SK-N-SH treated with all-trans-retinoic acid at 6 μM for 48 hours (cell line): ENCODE results near the gene MAPK12.
A peak's percentile ranks its signal among the peaks of the same experiment; 100 is the strongest.

Experiments used
- ATAC-seq: fragments of 200-7000 bp; cut with Tn5 transposase; 3 replicates; pipeline ENCODE4 v1.9.1; 2020; ENCODE audit warnings: mild to moderate bottlenecking, moderate library complexity
- ARNTL ChIP-seq: fragments of 450-650 bp; formaldehyde crosslinking; IDR thresholded peaks from 2 replicates; pipeline ENCODE4 v1.5.0; 2020; ENCODE audit warnings: low read depth, mild to moderate bottlenecking, moderate library complexity, borderline replicate concordance
- BACH2 ChIP-seq: fragments of 250-450 bp; sonication (Bioruptor Pico); IDR thresholded peaks from 2 replicates; pipeline ENCODE4 v1.9.0; 2021; ENCODE audit warnings: mild to moderate bottlenecking, borderline replicate concordance
- CSDC2 ChIP-seq: fragments of 250-450 bp; sonication (Bioruptor Pico); IDR thresholded peaks from 2 replicates; pipeline ENCODE4 v1.5.0; 2020; ENCODE audit warnings: mild to moderate bottlenecking, moderate library complexity
- ESRRG ChIP-seq: fragments of 250-450 bp; sonication (Bioruptor Pico); IDR thresholded peaks from 2 replicates; pipeline ENCODE4 v1.6.1; 2021; ENCODE audit warnings: mild to moderate bottlenecking
- ISL1 ChIP-seq: fragments of 250-450 bp; sonication (Bioruptor Pico); IDR thresholded peaks from 2 replicates; pipeline ENCODE4 v2.1.2; 2022; ENCODE audit warnings: mild to moderate bottlenecking, moderate library complexity
- OSR1 ChIP-seq: fragments of 250-450 bp; sonication (Bioruptor Pico); IDR thresholded peaks from 2 replicates; pipeline ENCODE4 v1.8.0; 2022; ENCODE audit warnings: moderate library complexity, mild to moderate bottlenecking, inconsistent platforms
- PPARA ChIP-seq: fragments of 250-450 bp; sonication (Bioruptor Pico); IDR thresholded peaks from 2 replicates; pipeline ENCODE4 v1.5.0; 2020; ENCODE audit warnings: mild to moderate bottlenecking, borderline replicate concordance
- RARB ChIP-seq: fragments of 250-450 bp; sonication (Bioruptor Pico); IDR thresholded peaks from 2 replicates; pipeline ENCODE4 v1.8.0; 2021; ENCODE audit warnings: mild to moderate bottlenecking, moderate library complexity
- SNAI2 ChIP-seq: fragments of 250-450 bp; sonication (Bioruptor Pico); IDR thresholded peaks from 2 replicates; pipeline ENCODE4 v1.5.0; 2020; ENCODE audit warnings: mild to moderate bottlenecking, moderate library complexity
- TCF4 ChIP-seq: fragments of 250-450 bp; sonication (Bioruptor Pico); IDR thresholded peaks from 2 replicates; pipeline ENCODE4 v1.8.0; 2021; ENCODE audit warnings: mild to moderate bottlenecking, moderate library complexity, borderline replicate concordance
- TOX ChIP-seq: fragments of 250-450 bp; sonication (Bioruptor Pico); IDR thresholded peaks from 2 replicates; pipeline ENCODE4 v1.8.0; 2021; ENCODE audit warnings: mild to moderate bottlenecking, moderate library complexity, borderline replicate concordance
- TSHZ2 ChIP-seq: fragments of 250-450 bp; sonication (Bioruptor Pico); IDR thresholded peaks from 2 replicates; pipeline ENCODE4 v1.5.0; 2020; ENCODE audit warnings: mild to moderate bottlenecking, moderate library complexity
- ZC3H10 ChIP-seq: fragments of 250-450 bp; sonication (Bioruptor Pico); IDR thresholded peaks from 2 replicates; pipeline ENCODE4 v1.5.1; 2021; ENCODE audit warnings: mild to moderate bottlenecking, moderate library complexity
- ZFP3 ChIP-seq: fragments of 250-450 bp; sonication (Bioruptor Pico); IDR thresholded peaks from 2 replicates; pipeline ENCODE4 v1.5.0; 2020; ENCODE audit warnings: mild to moderate bottlenecking, moderate library complexity
- ZFP30 ChIP-seq: fragments of 450-650 bp; formaldehyde crosslinking; IDR thresholded peaks from 2 replicates; pipeline ENCODE4 v1.5.0; 2022; ENCODE audit warnings: mild to moderate bottlenecking, moderate library complexity
- ZNF70 ChIP-seq: fragments of 450-650 bp; formaldehyde crosslinking; IDR thresholded peaks from 2 replicates; pipeline ENCODE4 v1.5.0; 2020; ENCODE audit warnings: mild to moderate bottlenecking, moderate library complexity
- ZNF8 ChIP-seq: fragments of 450-650 bp; formaldehyde crosslinking; IDR thresholded peaks from 2 replicates; pipeline ENCODE4 v1.5.0; 2020; ENCODE audit warnings: mild to moderate bottlenecking, moderate library complexity
- TF ChIP-seq, protein P1 (sequence below): fragments of 250-450 bp; sonication (Bioruptor Pico); IDR thresholded peaks from 2 replicates; pipeline ENCODE4 v1.8.0; 2020; ENCODE audit warnings: mild to moderate bottlenecking, moderate library complexity, borderline replicate concordance
- TF ChIP-seq, protein P2 (sequence below): fragments of 250-450 bp; sonication (Bioruptor Pico); IDR thresholded peaks from 2 replicates; pipeline ENCODE4 v1.5.1; 2020; ENCODE audit warnings: low read depth, mild to moderate bottlenecking, moderate library complexity
- TF ChIP-seq, protein P3 (sequence below): fragments of 250-450 bp; sonication (Bioruptor Pico); IDR thresholded peaks from 2 replicates; pipeline ENCODE4 v1.8.0; 2021; ENCODE audit warnings: low read depth, mild to moderate bottlenecking, moderate library complexity, borderline replicate concordance
- TF ChIP-seq, protein P4 (sequence below): fragments of 250-450 bp; sonication (Bioruptor Pico); IDR thresholded peaks from 2 replicates; pipeline ENCODE4 v1.5.1; 2021; ENCODE audit warnings: mild to moderate bottlenecking, moderate library complexity

Gene MAPK12

DNA sequence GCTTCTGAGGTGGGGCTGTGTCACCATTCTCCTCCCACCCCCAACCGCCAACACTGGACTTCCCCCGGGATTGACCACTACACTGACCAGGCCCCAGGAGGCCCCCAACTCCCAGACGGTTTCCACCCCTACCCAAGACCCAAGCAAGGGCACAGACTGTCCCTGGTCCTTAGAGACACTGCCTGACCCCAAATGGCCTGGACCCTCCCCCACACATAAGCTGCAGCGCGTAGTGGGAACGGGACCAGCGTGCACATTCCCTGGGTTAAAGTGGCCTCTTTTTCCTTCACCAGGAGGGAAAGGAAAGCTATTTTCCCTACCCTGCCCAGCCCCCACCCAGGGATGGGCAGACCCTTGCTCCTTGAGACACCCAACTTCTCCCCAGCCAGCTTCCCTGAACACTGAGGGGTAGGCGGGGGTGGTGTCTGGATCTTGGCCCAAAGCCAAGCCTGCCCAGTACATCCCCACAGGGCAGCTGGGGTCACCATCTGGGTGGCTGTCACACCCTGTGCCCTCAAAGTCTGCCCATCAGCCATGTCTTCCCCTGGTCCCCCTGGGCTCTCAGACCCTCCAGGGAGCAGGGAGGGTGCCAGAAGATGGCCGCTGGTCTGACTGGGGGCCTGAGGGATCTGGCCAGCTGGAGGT, 1.6 kb upstream of the MAPK12 start:
- no peak for TF ChIP-seq ZNF8 (CRISPR knock-in tag)
- no peak for TF ChIP-seq TCF4 (CRISPR knock-in tag)
- TF ChIP-seq ZFP3, result no peak
- TF ChIP-seq, protein P1, sequence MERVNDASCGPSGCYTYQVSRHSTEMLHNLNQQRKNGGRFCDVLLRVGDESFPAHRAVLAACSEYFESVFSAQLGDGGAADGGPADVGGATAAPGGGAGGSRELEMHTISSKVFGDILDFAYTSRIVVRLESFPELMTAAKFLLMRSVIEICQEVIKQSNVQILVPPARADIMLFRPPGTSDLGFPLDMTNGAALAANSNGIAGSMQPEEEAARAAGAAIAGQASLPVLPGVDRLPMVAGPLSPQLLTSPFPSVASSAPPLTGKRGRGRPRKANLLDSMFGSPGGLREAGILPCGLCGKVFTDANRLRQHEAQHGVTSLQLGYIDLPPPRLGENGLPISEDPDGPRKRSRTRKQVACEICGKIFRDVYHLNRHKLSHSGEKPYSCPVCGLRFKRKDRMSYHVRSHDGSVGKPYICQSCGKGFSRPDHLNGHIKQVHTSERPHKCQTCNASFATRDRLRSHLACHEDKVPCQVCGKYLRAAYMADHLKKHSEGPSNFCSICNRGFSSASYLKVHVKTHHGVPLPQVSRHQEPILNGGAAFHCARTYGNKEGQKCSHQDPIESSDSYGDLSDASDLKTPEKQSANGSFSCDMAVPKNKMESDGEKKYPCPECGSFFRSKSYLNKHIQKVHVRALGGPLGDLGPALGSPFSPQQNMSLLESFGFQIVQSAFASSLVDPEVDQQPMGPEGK, result no peak
- no peak for TF ChIP-seq OSR1
- no peak for TF ChIP-seq ZFP30
- TF ChIP-seq, protein P2, sequence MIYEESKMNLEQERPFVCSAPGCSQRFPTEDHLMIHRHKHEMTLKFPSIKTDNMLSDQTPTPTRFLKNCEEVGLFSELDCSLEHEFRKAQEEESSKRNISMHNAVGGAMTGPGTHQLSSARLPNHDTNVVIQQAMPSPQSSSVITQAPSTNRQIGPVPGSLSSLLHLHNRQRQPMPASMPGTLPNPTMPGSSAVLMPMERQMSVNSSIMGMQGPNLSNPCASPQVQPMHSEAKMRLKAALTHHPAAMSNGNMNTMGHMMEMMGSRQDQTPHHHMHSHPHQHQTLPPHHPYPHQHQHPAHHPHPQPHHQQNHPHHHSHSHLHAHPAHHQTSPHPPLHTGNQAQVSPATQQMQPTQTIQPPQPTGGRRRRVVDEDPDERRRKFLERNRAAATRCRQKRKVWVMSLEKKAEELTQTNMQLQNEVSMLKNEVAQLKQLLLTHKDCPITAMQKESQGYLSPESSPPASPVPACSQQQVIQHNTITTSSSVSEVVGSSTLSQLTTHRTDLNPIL (CRISPR knock-in tag), result no peak
- ATAC-seq, result no peak

- no peak for TF ChIP-seq SNAI2
- no peak for TF ChIP-seq RARB (CRISPR knock-in tag)
- TF ChIP-seq, protein P1, result no peak
- no peak for TF ChIP-seq BACH2 (CRISPR knock-in tag)
- no peak for TF ChIP-seq OSR1
- no peak for TF ChIP-seq ARNTL (CRISPR knock-in tag)
- TF ChIP-seq TCF4 (CRISPR knock-in tag), result no peak
- ATAC-seq, result peak; percentile 29
These were observed 1.0 kb upstream of the MAPK12 start for GRCh38 chr22:50262460-50262911.

DNA sequence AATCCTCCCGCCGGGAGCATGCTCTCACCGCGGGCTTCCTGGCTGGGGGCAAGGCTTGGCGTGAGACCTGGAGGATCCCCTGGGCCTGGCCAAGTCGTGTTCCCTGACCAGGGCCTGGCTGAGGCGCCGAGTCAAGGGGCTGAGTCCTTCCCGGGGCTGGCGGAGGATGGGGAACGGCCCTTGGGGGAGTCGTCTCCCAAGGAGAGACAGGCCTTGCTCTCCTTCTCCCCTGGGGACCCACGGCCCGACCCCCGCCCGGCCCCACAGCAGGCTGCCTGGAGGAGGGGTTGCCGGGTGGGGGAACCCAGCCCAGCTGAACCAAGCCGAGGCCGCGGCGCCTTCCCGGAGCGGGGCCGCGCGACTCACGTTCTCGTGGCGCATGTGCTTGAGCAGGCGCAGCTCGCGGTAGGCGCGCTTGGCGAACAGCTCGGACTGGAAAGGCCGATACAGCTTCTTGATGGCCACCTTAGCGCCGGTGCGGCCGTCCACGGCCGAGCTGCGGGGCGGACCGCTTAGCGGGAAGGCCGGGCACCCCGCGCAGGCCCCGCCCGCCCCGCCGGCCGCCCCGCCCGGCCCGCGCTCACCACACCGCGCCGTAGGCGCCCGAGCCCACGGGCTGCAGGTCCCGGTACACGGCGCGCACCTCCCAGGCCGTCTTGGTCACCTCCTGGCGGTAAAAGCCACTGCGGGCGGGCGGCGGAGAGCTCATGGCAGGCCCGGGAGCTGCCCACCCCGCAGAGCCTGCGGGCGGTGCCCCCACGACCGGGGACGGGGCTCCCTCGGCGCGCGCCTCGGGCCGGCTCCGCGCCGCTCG, 475 bp downstream of the MAPK12 start:
- peak; percentile 68 for ATAC-seq
- TF ChIP-seq ZNF8 (CRISPR knock-in tag) (no peak), TOX (no peak), CSDC2 (no peak), ESRRG (no peak), BACH2 (CRISPR knock-in tag) (no peak), SNAI2 (no peak), TCF4 (CRISPR knock-in tag) (no peak), PPARA (CRISPR knock-in tag) (no peak), ZC3H10 (CRISPR knock-in tag) (no peak), ZNF70 (CRISPR knock-in tag) (no peak), ZFP3 (no peak), ARNTL (CRISPR knock-in tag) (no peak), ISL1 (no peak), TSHZ2 (CRISPR knock-in tag) (no peak)
- TF ChIP-seq, protein P3, sequence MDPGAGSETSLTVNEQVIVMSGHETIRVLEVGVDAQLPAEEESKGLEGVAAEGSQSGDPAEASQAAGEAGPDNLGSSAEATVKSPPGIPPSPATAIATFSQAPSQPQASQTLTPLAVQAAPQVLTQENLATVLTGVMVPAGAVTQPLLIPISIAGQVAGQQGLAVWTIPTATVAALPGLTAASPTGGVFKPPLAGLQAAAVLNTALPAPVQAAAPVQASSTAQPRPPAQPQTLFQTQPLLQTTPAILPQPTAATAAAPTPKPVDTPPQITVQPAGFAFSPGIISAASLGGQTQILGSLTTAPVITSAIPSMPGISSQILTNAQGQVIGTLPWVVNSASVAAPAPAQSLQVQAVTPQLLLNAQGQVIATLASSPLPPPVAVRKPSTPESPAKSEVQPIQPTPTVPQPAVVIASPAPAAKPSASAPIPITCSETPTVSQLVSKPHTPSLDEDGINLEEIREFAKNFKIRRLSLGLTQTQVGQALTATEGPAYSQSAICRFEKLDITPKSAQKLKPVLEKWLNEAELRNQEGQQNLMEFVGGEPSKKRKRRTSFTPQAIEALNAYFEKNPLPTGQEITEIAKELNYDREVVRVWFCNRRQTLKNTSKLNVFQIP (CRISPR knock-in tag), result no peak
- TF ChIP-seq, protein P1, result no peak
- TF ChIP-seq, protein P4, sequence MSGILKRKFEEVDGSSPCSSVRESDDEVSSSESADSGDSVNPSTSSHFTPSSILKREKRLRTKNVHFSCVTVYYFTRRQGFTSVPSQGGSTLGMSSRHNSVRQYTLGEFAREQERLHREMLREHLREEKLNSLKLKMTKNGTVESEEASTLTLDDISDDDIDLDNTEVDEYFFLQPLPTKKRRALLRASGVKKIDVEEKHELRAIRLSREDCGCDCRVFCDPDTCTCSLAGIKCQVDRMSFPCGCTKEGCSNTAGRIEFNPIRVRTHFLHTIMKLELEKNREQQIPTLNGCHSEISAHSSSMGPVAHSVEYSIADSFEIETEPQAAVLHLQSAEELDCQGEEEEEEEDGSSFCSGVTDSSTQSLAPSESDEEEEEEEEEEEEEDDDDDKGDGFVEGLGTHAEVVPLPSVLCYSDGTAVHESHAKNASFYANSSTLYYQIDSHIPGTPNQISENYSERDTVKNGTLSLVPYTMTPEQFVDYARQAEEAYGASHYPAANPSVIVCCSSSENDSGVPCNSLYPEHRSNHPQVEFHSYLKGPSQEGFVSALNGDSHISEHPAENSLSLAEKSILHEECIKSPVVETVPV (CRISPR knock-in tag), result no peak
- TF ChIP-seq, protein P2 (CRISPR knock-in tag), result no peak
